ENCODE results near the gene BBS2. TPM values are rescaled to one million over a fixed set of nuclear protein-coding genes. Genes with fewer than 3 reads are reported as not detected.
A peak's percentile ranks its signal among the peaks of the same experiment; 100 is the strongest.

Gene BBS2, protein sequence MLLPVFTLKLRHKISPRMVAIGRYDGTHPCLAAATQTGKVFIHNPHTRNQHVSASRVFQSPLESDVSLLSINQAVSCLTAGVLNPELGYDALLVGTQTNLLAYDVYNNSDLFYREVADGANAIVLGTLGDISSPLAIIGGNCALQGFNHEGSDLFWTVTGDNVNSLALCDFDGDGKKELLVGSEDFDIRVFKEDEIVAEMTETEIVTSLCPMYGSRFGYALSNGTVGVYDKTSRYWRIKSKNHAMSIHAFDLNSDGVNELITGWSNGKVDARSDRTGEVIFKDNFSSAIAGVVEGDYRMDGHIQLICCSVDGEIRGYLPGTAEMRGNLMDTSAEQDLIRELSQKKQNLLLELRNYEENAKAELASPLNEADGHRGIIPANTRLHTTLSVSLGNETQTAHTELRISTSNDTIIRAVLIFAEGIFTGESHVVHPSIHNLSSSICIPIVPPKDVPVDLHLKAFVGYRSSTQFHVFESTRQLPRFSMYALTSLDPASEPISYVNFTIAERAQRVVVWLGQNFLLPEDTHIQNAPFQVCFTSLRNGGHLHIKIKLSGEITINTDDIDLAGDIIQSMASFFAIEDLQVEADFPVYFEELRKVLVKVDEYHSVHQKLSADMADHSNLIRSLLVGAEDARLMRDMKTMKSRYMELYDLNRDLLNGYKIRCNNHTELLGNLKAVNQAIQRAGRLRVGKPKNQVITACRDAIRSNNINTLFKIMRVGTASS
- total RNA-seq, result 36.2 TPM
- polyA plus RNA-seq, result 49.2 TPM
- long read RNA-seq, donor 1, result 0 reads
- long read RNA-seq, donor 2, result 0 reads
- long read RNA-seq, donor 3, partial matches to known transcripts, result 11 of 18 reads
- long read RNA-seq, donor 3, other reads (novel, unspliced or antisense), result 6 of 18 reads
- long read RNA-seq, donor 4, partial matches to known transcripts, result 0 of 3 reads
- long read RNA-seq, donor 4, other reads (novel, unspliced or antisense), result 0 of 3 reads
- long read RNA-seq, donor 5, partial matches to known transcripts, result 8 of 9 reads
- long read RNA-seq, donor 5, other reads (novel, unspliced or antisense), result 0 of 9 reads
- long read RNA-seq, donor 6, partial matches to known transcripts, result 0 of 1 reads
- long read RNA-seq, donor 6, other reads (novel, unspliced or antisense), result 0 of 1 reads
- long read RNA-seq, donor 7, partial matches to known transcripts, result 0 of 2 reads
- long read RNA-seq, donor 7, other reads (novel, unspliced or antisense), result 0 of 2 reads
- long read RNA-seq, donor 8, partial matches to known transcripts, result 0 of 1 reads
- long read RNA-seq, donor 8, other reads (novel, unspliced or antisense), result 0 of 1 reads
- long read RNA-seq, donor 9, result 0 reads
- long read RNA-seq, donor 10, result 0 reads

GRCh38 chr16:56519459-56520250, at the start of gene BBS2:
Gene BBS2 (minus strand): TSS chr16:56520024. CDS start chr16:56519862, 162 bp downstream.
- Histone ChIP-seq H3K4me3 (ENCODE audit: low read length in 2 of 2) (peak within 1 kb of the TSS; percentile 93 to 94), H3K27me3 (ENCODE audit: control insufficient read depth in 2 of 2, insufficient read depth in 1 of 2, low read length in 1 of 2) (no peaks in the 10 kb centered on the region), H3K27ac (ENCODE audit: low read depth in 1 of 2, low read length in 1 of 2) (peak within 1 kb of the TSS; percentile 63 to 72), H3K4me1 (ENCODE audit: control insufficient read depth in 2 of 2, insufficient read depth in 2 of 2, low read length in 2 of 2) (peaks cover 8 to 9% of the 10 kb centered on the region in 2 donors), H3K9me3 (ENCODE audit: control insufficient read depth in 2 of 2, insufficient read depth in 1 of 2, low read length in 1 of 2) (no peaks in the 10 kb centered on the region), H3K36me3 (ENCODE audit: control insufficient read depth in 2 of 2, insufficient read depth in 2 of 2, low read length in 1 of 2) (no peaks in the 10 kb centered on the region)
- DNase-seq (ENCODE audit: low read depth in 6 of 9, low spot score in 9 of 9), result peak; percentile 70 to 93 (median 81)
- under 1% methylated on average over 65 of the region's 65 CpGs for WGBS

GRCh38 chr16:56564793-56565477, 45.1 kb upstream of the BBS2 start, which contains the start of gene MT4:
Gene MT4 (plus strand): TSS chr16:56565073. CDS start chr16:56565129, 56 bp downstream.
- no peak within 1 kb of the TSS for H3K27ac ChIP-seq (ENCODE audit: low read depth in 1 of 2, low read length in 1 of 2)
- no peak within 1 kb of the TSS for H3K4me3 ChIP-seq (ENCODE audit: low read length in 2 of 2)
- no peaks in the 10 kb centered on the region for H3K36me3 ChIP-seq (ENCODE audit: control insufficient read depth in 2 of 2, insufficient read depth in 2 of 2, low read length in 1 of 2)
- 94% methylated on average over 12 of the region's 12 CpGs for WGBS
- no peaks in the 10 kb centered on the region for H3K4me1 ChIP-seq (ENCODE audit: control insufficient read depth in 2 of 2, insufficient read depth in 2 of 2, low read length in 2 of 2)
- peaks cover 2 to 17% of the 10 kb centered on the region in 2 donors for H3K27me3 ChIP-seq (ENCODE audit: control insufficient read depth in 2 of 2, insufficient read depth in 1 of 2, low read length in 1 of 2)
- DNase-seq (ENCODE audit: low read depth in 6 of 9, low spot score in 9 of 9), result no peak
- no peaks in the 10 kb centered on the region for H3K9me3 ChIP-seq (ENCODE audit: control insufficient read depth in 2 of 2, insufficient read depth in 1 of 2, low read length in 1 of 2)

- Histone ChIP-seq H3K27me3 (ENCODE audit: control insufficient read depth in 2 of 2, insufficient read depth in 1 of 2, low read length in 1 of 2) (peaks cover 4 to 17% of the 10 kb centered on the region in 2 donors), H3K9me3 (ENCODE audit: control insufficient read depth in 2 of 2, insufficient read depth in 1 of 2, low read length in 1 of 2) (no peaks in the 10 kb centered on the region), H3K27ac (ENCODE audit: low read depth in 1 of 2, low read length in 1 of 2) (no peak overlapping the region), H3K36me3 (ENCODE audit: control insufficient read depth in 2 of 2, insufficient read depth in 2 of 2, low read length in 1 of 2) (no peaks in the 10 kb centered on the region), H3K4me1 (ENCODE audit: control insufficient read depth in 2 of 2, insufficient read depth in 2 of 2, low read length in 2 of 2) (no peaks in the 10 kb centered on the region), H3K4me3 (ENCODE audit: low read length in 2 of 2) (no peak overlapping the region)
- 91% methylated on average over 1 of the region's 1 CpG for WGBS
- no peak for DNase-seq (ENCODE audit: low read depth in 6 of 9, low spot score in 9 of 9)
Measured at GRCh38 chr16:56561126-56561525, 41.3 kb upstream of the BBS2 start.

DNA sequence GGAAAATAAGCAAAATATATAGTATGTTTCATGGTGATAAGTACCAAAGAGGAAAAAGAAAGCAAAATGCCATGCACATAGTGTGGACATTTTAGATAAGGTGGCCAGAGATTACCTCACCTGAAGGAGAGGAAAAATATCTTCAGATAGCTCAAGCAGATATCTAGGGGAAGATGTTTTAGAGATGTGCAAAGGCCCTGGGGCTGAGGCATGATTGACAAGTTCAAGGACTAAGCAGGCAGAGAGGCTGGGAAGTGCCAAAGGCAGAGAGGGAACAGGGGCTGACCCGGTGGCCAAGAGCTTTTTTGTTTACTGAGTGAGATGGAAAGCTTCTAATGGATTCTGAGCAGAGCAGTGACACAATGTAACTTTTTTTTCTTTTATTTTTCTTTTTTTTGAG, 40.6 kb upstream of the BBS2 start:
- Histone ChIP-seq H3K4me3 (ENCODE audit: low read length in 2 of 2) (no peak overlapping the region), H3K4me1 (ENCODE audit: control insufficient read depth in 2 of 2, insufficient read depth in 2 of 2, low read length in 2 of 2) (no peaks in the 10 kb centered on the region), H3K36me3 (ENCODE audit: control insufficient read depth in 2 of 2, insufficient read depth in 2 of 2, low read length in 1 of 2) (no peaks in the 10 kb centered on the region), H3K9me3 (ENCODE audit: control insufficient read depth in 2 of 2, insufficient read depth in 1 of 2, low read length in 1 of 2) (no peaks in the 10 kb centered on the region), H3K27me3 (ENCODE audit: control insufficient read depth in 2 of 2, insufficient read depth in 1 of 2, low read length in 1 of 2) (peaks cover 4 to 16% of the 10 kb centered on the region in 2 donors), H3K27ac (ENCODE audit: low read depth in 1 of 2, low read length in 1 of 2) (no peak overlapping the region)
- 92% methylated on average over 1 of the region's 1 CpG for WGBS
- no peak for DNase-seq (ENCODE audit: low read depth in 6 of 9, low spot score in 9 of 9)

DNA sequence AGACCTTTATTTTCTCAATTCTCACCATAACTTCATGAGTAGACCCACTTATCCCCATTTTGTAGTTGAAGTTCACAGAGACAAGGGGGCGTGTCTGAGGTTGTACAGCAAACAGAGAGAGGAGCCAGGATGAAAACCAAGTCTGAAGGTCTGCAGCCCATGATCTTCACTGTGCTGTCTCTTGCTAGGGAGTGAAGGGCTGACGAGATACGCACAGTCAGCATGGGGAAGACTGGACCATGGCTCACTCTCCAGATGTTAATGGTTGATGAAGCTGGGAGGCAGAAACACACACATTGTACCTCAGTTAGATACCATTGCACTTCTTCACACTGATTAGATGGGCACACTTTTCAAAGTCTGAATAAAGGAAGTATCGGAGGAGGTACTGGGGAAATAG, 39.3 kb upstream of the BBS2 start:
- peaks cover 4 to 11% of the 10 kb centered on the region in 2 donors for H3K27me3 ChIP-seq (ENCODE audit: control insufficient read depth in 2 of 2, insufficient read depth in 1 of 2, low read length in 1 of 2)
- no peak overlapping the region for H3K27ac ChIP-seq (ENCODE audit: low read depth in 1 of 2, low read length in 1 of 2)
- no peaks in the 10 kb centered on the region for H3K4me1 ChIP-seq (ENCODE audit: control insufficient read depth in 2 of 2, insufficient read depth in 2 of 2, low read length in 2 of 2)
- H3K36me3 ChIP-seq (ENCODE audit: control insufficient read depth in 2 of 2, insufficient read depth in 2 of 2, low read length in 1 of 2), result no peaks in the 10 kb centered on the region
- 96% methylated on average over 4 of the region's 4 CpGs for WGBS
- no peak for DNase-seq (ENCODE audit: low read depth in 6 of 9, low spot score in 9 of 9)
- H3K9me3 ChIP-seq (ENCODE audit: control insufficient read depth in 2 of 2, insufficient read depth in 1 of 2, low read length in 1 of 2), result no peaks in the 10 kb centered on the region
- H3K4me3 ChIP-seq (ENCODE audit: low read length in 2 of 2), result no peak overlapping the region

DNA sequence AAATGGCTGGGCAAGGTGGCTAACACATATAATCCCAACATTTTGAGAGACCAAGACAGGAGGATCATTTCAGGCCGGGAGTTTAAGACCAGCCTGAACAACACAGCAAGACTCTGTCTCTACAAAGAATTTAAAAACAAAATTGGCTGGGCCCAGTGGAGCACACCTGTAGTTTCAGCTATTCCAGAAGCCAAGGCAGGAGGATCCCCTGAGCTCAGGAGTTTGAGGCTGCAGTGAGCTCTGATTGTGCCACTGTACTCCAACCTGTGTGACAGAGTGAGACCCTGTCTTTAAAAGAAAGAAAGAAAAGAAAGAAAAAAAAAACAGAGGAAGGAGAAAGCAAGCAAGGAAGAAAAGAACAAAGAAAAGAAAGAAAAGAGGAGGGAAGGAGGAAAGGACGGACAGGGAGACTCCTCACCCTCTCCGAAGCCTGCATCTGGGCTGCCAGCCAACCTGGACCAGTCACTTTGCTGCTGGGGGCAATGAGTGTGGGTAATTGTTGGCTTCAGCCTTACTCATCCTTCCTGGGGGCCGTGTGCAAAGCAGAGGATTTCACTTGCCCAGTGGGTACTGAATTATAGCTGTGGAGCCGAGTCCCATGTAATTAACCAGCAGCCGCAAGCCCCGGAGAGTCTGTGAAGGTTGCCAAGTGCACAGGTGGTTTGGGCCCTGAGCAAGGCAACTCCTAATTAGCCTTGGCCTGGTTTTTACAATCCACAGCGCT, 38.4 kb upstream of the BBS2 start:
- no peak overlapping the region for H3K27ac ChIP-seq (ENCODE audit: low read depth in 1 of 2, low read length in 1 of 2)
- H3K27me3 ChIP-seq (ENCODE audit: control insufficient read depth in 2 of 2, insufficient read depth in 1 of 2, low read length in 1 of 2), result peaks cover 4 to 11% of the 10 kb centered on the region in 2 donors
- no peaks in the 10 kb centered on the region for H3K9me3 ChIP-seq (ENCODE audit: control insufficient read depth in 2 of 2, insufficient read depth in 1 of 2, low read length in 1 of 2)
- no peaks in the 10 kb centered on the region for H3K4me1 ChIP-seq (ENCODE audit: control insufficient read depth in 2 of 2, insufficient read depth in 2 of 2, low read length in 2 of 2)
- DNase-seq (ENCODE audit: low read depth in 6 of 9, low spot score in 9 of 9), result no peak
- H3K4me3 ChIP-seq (ENCODE audit: low read length in 2 of 2), result no peak overlapping the region
- 89% methylated on average over 8 of the region's 8 CpGs for WGBS
- H3K36me3 ChIP-seq (ENCODE audit: control insufficient read depth in 2 of 2, insufficient read depth in 2 of 2, low read length in 1 of 2), result no peaks in the 10 kb centered on the region

DNA sequence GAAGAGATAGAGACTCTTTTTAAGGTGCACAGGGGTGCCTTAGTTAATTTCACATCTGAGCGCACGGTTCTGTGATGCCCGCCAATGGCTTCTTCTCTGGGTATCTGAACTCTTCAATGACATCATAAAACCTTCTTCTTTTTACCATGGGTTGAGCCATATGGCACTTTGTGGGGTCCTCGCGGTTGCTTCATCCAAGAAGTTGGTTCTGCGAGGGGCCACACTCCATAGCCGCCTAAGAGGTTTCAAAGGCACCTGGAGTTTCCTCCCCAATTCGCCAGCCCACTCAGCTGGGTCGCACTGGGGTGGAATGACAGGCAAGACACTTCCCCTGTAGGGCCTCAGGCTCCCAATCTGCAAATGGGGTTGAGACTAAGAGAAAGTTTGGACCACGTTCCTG, 34.6 kb upstream of the BBS2 start:
- WGBS, result 95% methylated on average over 10 of the region's 10 CpGs
- DNase-seq (ENCODE audit: low read depth in 6 of 9, low spot score in 9 of 9), result no peak
- no peaks in the 10 kb centered on the region for H3K36me3 ChIP-seq (ENCODE audit: control insufficient read depth in 2 of 2, insufficient read depth in 2 of 2, low read length in 1 of 2)
- H3K4me3 ChIP-seq (ENCODE audit: low read length in 2 of 2), result no peak overlapping the region
- H3K27me3 ChIP-seq (ENCODE audit: control insufficient read depth in 2 of 2, insufficient read depth in 1 of 2, low read length in 1 of 2), result peaks cover 4 to 6% of the 10 kb centered on the region in 2 donors
- H3K4me1 ChIP-seq (ENCODE audit: control insufficient read depth in 2 of 2, insufficient read depth in 2 of 2, low read length in 2 of 2), result no peaks in the 10 kb centered on the region
- no peak overlapping the region for H3K27ac ChIP-seq (ENCODE audit: low read depth in 1 of 2, low read length in 1 of 2)
- H3K9me3 ChIP-seq (ENCODE audit: control insufficient read depth in 2 of 2, insufficient read depth in 1 of 2, low read length in 1 of 2), result no peaks in the 10 kb centered on the region
